Astrocyte (in vitro differentiated cells and primary cell): ENCODE results near the gene IQCB1. TPM values are rescaled to one million over a fixed set of nuclear protein-coding genes. Genes with fewer than 3 reads are reported as not detected.

Experiments used
- DNase-seq: peaks from one replicate; pipeline ENCODE4 v3.0.0-alpha.2; 2010; ENCODE audit warnings: low read depth
- FAIRE-seq: peaks from 2 replicates; lab custom pipeline; 2011; peaks lifted over from hg19 to GRCh38; lab: Jason Lieb, UNC
- H2AFZ ChIP-seq: 2 replicates; pipeline ENCODE4 v1.6.0; 2012; ENCODE audit warnings: low read depth, low read length, inconsistent platforms
- H3K27ac ChIP-seq: 2 replicates; pipeline ENCODE4 v1.5.1; 2011; ENCODE audit warnings: low read depth, low read length, inconsistent platforms
- H3K27me3 ChIP-seq: 2 replicates; pipeline ENCODE4 v1.6.0; 2011; ENCODE audit warnings: low read length, inconsistent platforms; ENCODE audit not compliant: insufficient read depth
- H3K36me3 ChIP-seq: 2 replicates; pipeline ENCODE4 v1.5.1; 2011; ENCODE audit warnings: low read length, inconsistent platforms; ENCODE audit not compliant: insufficient read depth
- H3K4me1 ChIP-seq: 2 replicates; pipeline ENCODE4 v1.5.1; 2011; ENCODE audit warnings: low read length, inconsistent platforms; ENCODE audit not compliant: insufficient read depth
- H3K4me2 ChIP-seq: 2 replicates; pipeline ENCODE4 v1.6.0; 2012; ENCODE audit warnings: low read length, inconsistent platforms
- H3K4me3 ChIP-seq: 2 replicates; pipeline ENCODE4 v1.5.1; 2011; ENCODE audit warnings: low read depth, mild to moderate bottlenecking, low read length, inconsistent platforms; ENCODE audit not compliant: insufficient read depth
- H3K79me2 ChIP-seq: 2 replicates; pipeline ENCODE4 v1.6.0; 2012; ENCODE audit warnings: mild to moderate bottlenecking, low read length, inconsistent platforms; ENCODE audit not compliant: insufficient read depth
- H3K9ac ChIP-seq: 2 replicates; pipeline ENCODE4 v1.6.0; 2012; ENCODE audit warnings: mild to moderate bottlenecking, low read length, inconsistent platforms
- H3K9me3 ChIP-seq: 2 replicates; pipeline ENCODE4 v1.5.1; 2012; ENCODE audit warnings: low read depth, mild to moderate bottlenecking, low read length, inconsistent platforms; ENCODE audit not compliant: insufficient read depth
- H4K20me1 ChIP-seq: 2 replicates; pipeline ENCODE4 v1.6.0; 2012; ENCODE audit warnings: low read length, inconsistent platforms; ENCODE audit not compliant: insufficient read depth
- H3K27ac Mint-ChIP-seq: one replicate; pipeline ENCODE4 v1.8.0; 2021; ENCODE audit warnings: mild to moderate bottlenecking, mixed read lengths; ENCODE audit not compliant: unreplicated experiment
- H3K27me3 Mint-ChIP-seq: one replicate; pipeline ENCODE4 v1.8.0; 2021; ENCODE audit warnings: low read depth, mixed read lengths; ENCODE audit not compliant: unreplicated experiment
- H3K36me3 Mint-ChIP-seq: one replicate; pipeline ENCODE4 v1.8.0; 2021; ENCODE audit warnings: low read depth, mixed read lengths; ENCODE audit not compliant: unreplicated experiment
- H3K4me1 Mint-ChIP-seq: one replicate; pipeline ENCODE4 v1.8.0; 2021; ENCODE audit warnings: low read depth, mixed read lengths; ENCODE audit not compliant: unreplicated experiment
- H3K4me3 Mint-ChIP-seq: one replicate; pipeline ENCODE4 v1.8.0; 2021; ENCODE audit warnings: mild to moderate bottlenecking, moderate library complexity, mixed read lengths; ENCODE audit not compliant: unreplicated experiment
- H3K9me3 Mint-ChIP-seq: one replicate; pipeline ENCODE4 v1.8.0; 2021; ENCODE audit warnings: mild to moderate bottlenecking, mixed read lengths; ENCODE audit not compliant: unreplicated experiment
- EZH2 ChIP-seq: IDR thresholded peaks from 2 replicates; pipeline ENCODE4 v1.6.1; 2012; ENCODE audit warnings: mild to moderate bottlenecking, low read length, inconsistent platforms; ENCODE audit not compliant: insufficient read depth
- total RNA-seq: library from RNA; stranded (reverse); gene quantifications from 2 replicates; pipeline ENCODE4 v1.2.1, GENCODE V29; 2021
- TF ChIP-seq, protein P1 (sequence below): IDR thresholded peaks from 2 replicates; pipeline ENCODE4 v1.5.1; 2011; ENCODE audit warnings: low read depth, mild to moderate bottlenecking, inconsistent platforms, low read length, moderate library complexity; ENCODE audit not compliant: insufficient read depth

IQCB1 gene
- total RNA-seq, 1 donor from 2014 or later = 13.8 TPM

DNA sequence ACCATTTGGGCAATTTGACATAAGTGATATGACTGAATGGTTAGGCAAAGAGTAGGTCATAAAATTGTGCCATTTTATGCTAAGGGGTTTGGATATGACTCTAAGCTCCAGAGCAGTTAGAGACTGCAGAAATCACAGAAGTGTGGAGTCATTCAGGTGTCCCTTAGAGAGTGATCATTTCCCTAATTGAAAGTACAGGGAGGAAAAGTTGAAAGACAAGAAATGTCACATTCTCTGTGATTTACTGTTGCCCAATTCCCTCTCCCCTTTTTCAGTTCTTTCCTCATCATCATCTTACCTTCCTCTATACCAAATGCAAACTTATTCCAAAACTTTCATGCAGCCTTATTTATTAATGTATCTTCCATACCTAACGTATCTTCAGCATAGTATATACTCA, 82.6 kb downstream of the IQCB1 start:
- no peak overlapping the region for H2AFZ ChIP-seq
- no peak for TF ChIP-seq EZH2
- TF ChIP-seq, protein P1, sequence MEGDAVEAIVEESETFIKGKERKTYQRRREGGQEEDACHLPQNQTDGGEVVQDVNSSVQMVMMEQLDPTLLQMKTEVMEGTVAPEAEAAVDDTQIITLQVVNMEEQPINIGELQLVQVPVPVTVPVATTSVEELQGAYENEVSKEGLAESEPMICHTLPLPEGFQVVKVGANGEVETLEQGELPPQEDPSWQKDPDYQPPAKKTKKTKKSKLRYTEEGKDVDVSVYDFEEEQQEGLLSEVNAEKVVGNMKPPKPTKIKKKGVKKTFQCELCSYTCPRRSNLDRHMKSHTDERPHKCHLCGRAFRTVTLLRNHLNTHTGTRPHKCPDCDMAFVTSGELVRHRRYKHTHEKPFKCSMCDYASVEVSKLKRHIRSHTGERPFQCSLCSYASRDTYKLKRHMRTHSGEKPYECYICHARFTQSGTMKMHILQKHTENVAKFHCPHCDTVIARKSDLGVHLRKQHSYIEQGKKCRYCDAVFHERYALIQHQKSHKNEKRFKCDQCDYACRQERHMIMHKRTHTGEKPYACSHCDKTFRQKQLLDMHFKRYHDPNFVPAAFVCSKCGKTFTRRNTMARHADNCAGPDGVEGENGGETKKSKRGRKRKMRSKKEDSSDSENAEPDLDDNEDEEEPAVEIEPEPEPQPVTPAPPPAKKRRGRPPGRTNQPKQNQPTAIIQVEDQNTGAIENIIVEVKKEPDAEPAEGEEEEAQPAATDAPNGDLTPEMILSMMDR = no peak
- H3K27me3 Mint-ChIP-seq = no peaks in the 10 kb centered on the region
- no peaks in the 10 kb centered on the region for H3K9me3 Mint-ChIP-seq
- DNase-seq = no peak
- H3K27ac Mint-ChIP-seq = no peak overlapping the region
- FAIRE-seq = no peak
- H4K20me1 ChIP-seq = peaks cover 5% of the 10 kb centered on the region
- no peak overlapping the region for H3K4me3 ChIP-seq
- H3K36me3 Mint-ChIP-seq = no peaks in the 10 kb centered on the region
- no peak overlapping the region for H3K9ac ChIP-seq
- H3K9me3 ChIP-seq = no peaks in the 10 kb centered on the region
- no peak overlapping the region for H3K4me2 ChIP-seq
- H3K36me3 ChIP-seq = no peaks in the 10 kb centered on the region
- H3K4me1 ChIP-seq = peaks cover 13% of the 10 kb centered on the region
- H3K27ac ChIP-seq = no peak overlapping the region
- no peak overlapping the region for H3K4me3 Mint-ChIP-seq
- peaks cover 4% of the 10 kb centered on the region for H3K4me1 Mint-ChIP-seq
- peaks cover 22% of the 10 kb centered on the region for H3K79me2 ChIP-seq
- H3K27me3 ChIP-seq = no peaks in the 10 kb centered on the region

DNA sequence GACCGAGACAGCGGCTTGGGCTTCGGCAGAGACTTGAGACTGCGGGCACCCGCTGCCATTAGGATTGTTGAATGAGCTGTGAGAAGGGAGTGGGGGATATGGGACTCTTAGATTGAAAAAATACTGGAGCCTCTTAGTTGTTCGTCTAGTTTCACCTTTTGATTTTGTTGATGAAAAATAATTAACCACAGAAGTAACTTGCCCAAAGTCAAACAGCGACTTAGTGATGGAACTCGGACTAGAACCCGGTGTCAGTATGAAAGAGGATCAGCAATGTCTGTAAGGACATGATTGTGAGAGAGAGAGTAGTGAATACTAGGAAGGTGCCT, 84.8 kb downstream of the IQCB1 start:
- Mint-ChIP-seq H3K4me3 (no peak overlapping the region), H3K36me3 (no peaks in the 10 kb centered on the region), H3K27me3 (no peaks in the 10 kb centered on the region), H3K9me3 (no peaks in the 10 kb centered on the region), H3K27ac (no peak overlapping the region), H3K4me1 (peaks cover 4% of the 10 kb centered on the region)
- Histone ChIP-seq H3K4me3 (peak overlapping the region; percentile 87), H3K79me2 (peaks cover 42% of the 10 kb centered on the region), H3K9me3 (no peaks in the 10 kb centered on the region), H3K27ac (peak overlapping the region; percentile 96), H3K4me2 (peak overlapping the region; percentile 93), H4K20me1 (peaks cover 19% of the 10 kb centered on the region), H3K4me1 (peaks cover 13% of the 10 kb centered on the region), H3K27me3 (no peaks in the 10 kb centered on the region), H3K9ac (peak overlapping the region; percentile 98), H2AFZ (peak overlapping the region; percentile 72), H3K36me3 (no peaks in the 10 kb centered on the region)
- FAIRE-seq (no peak), DNase-seq (no peak)
- TF ChIP-seq EZH2 = no peak
- TF ChIP-seq, protein P1 = no peak

DNA sequence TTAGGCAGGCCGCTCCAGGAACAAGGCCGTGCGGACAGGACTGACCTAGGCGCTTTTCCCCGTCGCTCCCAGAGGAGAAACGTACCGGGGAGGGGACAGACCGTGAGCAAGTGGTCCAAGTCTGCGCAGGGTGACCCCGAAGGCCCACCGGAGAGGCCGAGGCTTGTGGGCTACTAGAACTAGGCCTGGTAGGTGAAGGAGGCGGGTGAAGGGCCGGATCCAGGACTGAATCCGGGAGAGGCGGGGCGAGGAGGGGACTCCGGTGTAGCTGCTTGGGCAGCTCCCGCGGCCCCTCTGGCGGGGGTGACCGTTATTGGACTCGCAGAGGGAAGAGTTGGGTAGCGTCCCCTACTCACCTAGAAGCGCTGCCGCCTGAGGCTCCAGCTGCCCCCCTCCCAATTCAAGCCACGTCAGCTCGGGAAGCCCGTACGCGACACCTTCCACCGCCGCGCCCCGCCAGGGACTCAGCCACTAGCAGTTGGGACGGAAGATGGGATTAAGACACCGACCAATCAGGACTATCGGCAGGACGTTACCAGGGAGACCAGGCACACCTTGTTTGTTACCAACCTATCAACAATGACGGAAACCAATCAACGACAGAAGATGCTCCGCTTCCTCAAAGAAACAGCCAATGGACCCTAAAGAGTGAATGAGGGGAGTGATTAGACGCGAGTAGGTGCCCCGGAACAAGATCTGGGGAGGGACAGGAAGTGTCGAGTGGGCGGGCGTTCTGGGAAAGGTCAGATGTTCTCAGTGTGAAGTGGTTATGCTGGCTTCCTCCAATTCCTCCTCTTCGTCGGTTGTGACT, 85.4 kb downstream of the IQCB1 start, which contains the start of gene GOLGB1:
Gene GOLGB1 (minus strand): TSS at position 466 of the 811 bp plus-strand sequence. CDS start 18,770 bp downstream, outside the sequence.
- FAIRE-seq (peak; percentile 99), DNase-seq (peak; percentile 100)
- no peak within 1 kb of the TSS for H3K27ac Mint-ChIP-seq
- H3K9me3 Mint-ChIP-seq = no peaks in the 10 kb centered on the region
- Histone ChIP-seq H3K36me3 (no peaks in the 10 kb centered on the region), H3K9ac (peak within 1 kb of the TSS; percentile 98), H2AFZ (peak within 1 kb of the TSS; percentile 78), H3K4me1 (peaks cover 13% of the 10 kb centered on the region), H3K4me2 (peak within 1 kb of the TSS; percentile 93), H3K79me2 (peaks cover 48% of the 10 kb centered on the region), H4K20me1 (peaks cover 24% of the 10 kb centered on the region), H3K4me3 (peak within 1 kb of the TSS; percentile 87), H3K27ac (peak within 1 kb of the TSS; percentile 96), H3K27me3 (no peaks in the 10 kb centered on the region), H3K9me3 (no peaks in the 10 kb centered on the region)
- no peaks in the 10 kb centered on the region for H3K27me3 Mint-ChIP-seq
- H3K36me3 Mint-ChIP-seq = no peaks in the 10 kb centered on the region
- peaks cover 4% of the 10 kb centered on the region for H3K4me1 Mint-ChIP-seq
- H3K4me3 Mint-ChIP-seq = no peak within 1 kb of the TSS
- TF ChIP-seq EZH2 = no peak
- TF ChIP-seq, protein P1 = no peak
